Ishikawa (cell line): ENCODE results near the gene NEU4.

Source experiments
- CEBPB ChIP-seq: IDR thresholded peaks from 2 replicates; pipeline ENCODE4 v1.6.1; 2012
- CREB1 ChIP-seq: IDR thresholded peaks from 2 replicates; pipeline ENCODE4 v1.6.1; 2012; ENCODE audit warnings: low read depth
- EGR1 ChIP-seq: IDR thresholded peaks from 2 replicates; pipeline ENCODE4 v1.6.1; 2012
- EP300 ChIP-seq: IDR thresholded peaks from 2 replicates; pipeline ENCODE4 v1.6.1; 2012; ENCODE audit warnings: borderline replicate concordance
- FOXM1 ChIP-seq: IDR thresholded peaks from 2 replicates; pipeline ENCODE4 v1.6.1; 2012; ENCODE audit warnings: low read depth, borderline replicate concordance
- NFIC ChIP-seq: IDR thresholded peaks from 2 replicates; pipeline ENCODE4 v1.6.1; 2012
- RAD21 ChIP-seq: IDR thresholded peaks from 2 replicates; pipeline ENCODE4 v1.6.1; 2012; ENCODE audit warnings: low read depth
- TAF1 ChIP-seq: IDR thresholded peaks from 2 replicates; pipeline ENCODE4 v1.6.1; 2012; ENCODE audit warnings: low read depth, mild to moderate bottlenecking
- TCF12 ChIP-seq: IDR thresholded peaks from 2 replicates; pipeline ENCODE4 v1.6.1; 2012; ENCODE audit warnings: low read depth
- TEAD4 ChIP-seq: IDR thresholded peaks from 2 replicates; pipeline ENCODE4 v1.6.1; 2012
- YY1 ChIP-seq: IDR thresholded peaks from 2 replicates; pipeline ENCODE4 v1.6.1; 2012; ENCODE audit warnings: low read depth
- ZBTB7A ChIP-seq: IDR thresholded peaks from 2 replicates; pipeline ENCODE4 v1.6.1; 2012; ENCODE audit warnings: low read depth
- TF ChIP-seq, protein P1 (sequence below): IDR thresholded peaks from 2 replicates; pipeline ENCODE4 v1.6.1; 2012; ENCODE audit warnings: low read depth, mild to moderate bottlenecking
- TF ChIP-seq, protein P2 (sequence below): IDR thresholded peaks from 2 replicates; pipeline ENCODE4 v1.6.1; 2012
- TF ChIP-seq, protein P3 (sequence below): IDR thresholded peaks from 2 replicates; pipeline ENCODE4 v1.6.1; 2012

NEU4 gene

DNA sequence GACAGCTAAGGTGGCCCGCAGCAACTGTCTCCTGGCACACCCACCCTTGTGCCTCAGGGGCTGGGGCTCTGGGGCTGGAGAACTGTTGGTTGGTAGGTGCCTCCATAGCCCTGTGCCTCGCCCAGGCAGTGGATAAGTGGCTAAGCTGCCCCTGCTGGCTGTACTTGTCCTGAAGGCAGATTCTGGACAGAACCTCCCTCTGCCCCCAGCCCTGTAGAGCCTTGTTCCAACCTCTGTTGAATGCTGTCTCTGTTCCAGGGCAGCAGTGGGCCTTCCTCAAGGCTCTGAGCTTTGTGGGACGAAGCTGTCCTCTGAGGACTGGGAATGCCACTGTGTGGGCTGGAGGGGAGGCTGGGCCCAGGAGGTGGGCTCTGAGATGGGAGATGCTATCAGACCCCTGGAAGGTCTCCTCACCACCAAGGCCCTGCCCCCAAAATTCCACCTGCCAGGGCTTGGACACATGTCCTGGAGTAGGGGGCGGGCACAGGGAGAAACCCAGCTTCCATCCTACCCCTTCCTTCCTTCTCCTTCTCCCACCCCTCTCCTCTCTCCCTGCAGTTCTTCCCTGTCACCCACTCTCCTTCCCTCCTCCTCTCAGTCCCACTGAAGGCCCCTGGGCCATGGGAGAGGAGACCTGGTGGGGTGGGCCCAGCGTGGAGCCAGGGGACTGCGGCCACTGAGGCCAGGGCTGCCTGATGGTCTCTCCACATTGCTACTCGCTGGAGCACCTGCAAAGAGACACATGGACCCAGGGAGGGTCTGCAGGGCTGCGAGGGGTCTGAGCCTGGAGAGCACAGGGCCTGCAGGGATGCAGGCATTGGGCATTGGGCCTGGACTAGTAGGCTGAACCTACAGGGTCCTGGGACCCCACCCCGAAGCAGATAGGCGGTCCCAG lies 51.4 kb downstream of the NEU4 start:
- no peak for TF ChIP-seq CREB1
- TF ChIP-seq, protein P1, sequence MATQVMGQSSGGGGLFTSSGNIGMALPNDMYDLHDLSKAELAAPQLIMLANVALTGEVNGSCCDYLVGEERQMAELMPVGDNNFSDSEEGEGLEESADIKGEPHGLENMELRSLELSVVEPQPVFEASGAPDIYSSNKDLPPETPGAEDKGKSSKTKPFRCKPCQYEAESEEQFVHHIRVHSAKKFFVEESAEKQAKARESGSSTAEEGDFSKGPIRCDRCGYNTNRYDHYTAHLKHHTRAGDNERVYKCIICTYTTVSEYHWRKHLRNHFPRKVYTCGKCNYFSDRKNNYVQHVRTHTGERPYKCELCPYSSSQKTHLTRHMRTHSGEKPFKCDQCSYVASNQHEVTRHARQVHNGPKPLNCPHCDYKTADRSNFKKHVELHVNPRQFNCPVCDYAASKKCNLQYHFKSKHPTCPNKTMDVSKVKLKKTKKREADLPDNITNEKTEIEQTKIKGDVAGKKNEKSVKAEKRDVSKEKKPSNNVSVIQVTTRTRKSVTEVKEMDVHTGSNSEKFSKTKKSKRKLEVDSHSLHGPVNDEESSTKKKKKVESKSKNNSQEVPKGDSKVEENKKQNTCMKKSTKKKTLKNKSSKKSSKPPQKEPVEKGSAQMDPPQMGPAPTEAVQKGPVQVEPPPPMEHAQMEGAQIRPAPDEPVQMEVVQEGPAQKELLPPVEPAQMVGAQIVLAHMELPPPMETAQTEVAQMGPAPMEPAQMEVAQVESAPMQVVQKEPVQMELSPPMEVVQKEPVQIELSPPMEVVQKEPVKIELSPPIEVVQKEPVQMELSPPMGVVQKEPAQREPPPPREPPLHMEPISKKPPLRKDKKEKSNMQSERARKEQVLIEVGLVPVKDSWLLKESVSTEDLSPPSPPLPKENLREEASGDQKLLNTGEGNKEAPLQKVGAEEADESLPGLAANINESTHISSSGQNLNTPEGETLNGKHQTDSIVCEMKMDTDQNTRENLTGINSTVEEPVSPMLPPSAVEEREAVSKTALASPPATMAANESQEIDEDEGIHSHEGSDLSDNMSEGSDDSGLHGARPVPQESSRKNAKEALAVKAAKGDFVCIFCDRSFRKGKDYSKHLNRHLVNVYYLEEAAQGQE: no peak
- TF ChIP-seq TAF1: no peak
- no peak for TF ChIP-seq FOXM1
- TF ChIP-seq TEAD4: no peak
- TF ChIP-seq TCF12: no peak
- no peak for TF ChIP-seq RAD21
- TF ChIP-seq YY1: no peak
- TF ChIP-seq, protein P2, sequence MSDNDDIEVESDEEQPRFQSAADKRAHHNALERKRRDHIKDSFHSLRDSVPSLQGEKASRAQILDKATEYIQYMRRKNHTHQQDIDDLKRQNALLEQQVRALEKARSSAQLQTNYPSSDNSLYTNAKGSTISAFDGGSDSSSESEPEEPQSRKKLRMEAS: no peak
- TF ChIP-seq CEBPB: no peak

DNA sequence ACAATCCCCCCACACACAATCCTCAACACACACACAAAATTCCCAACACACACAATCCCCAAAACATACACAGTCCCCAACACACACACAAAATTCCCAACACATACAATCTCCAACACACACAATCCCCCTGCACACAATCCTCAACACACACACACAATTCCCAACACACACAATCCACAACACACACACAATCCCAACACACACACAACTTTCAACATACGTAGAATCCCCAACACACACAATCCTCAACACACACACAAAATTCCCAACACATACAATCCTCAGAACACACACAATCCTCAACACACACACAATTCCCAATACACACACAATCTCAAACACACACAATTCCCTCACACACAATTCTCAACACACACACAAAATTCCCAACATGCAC lies 52.3 kb downstream of the NEU4 start:
- TF ChIP-seq TCF12 (no peak), NFIC (no peak)

DNA sequence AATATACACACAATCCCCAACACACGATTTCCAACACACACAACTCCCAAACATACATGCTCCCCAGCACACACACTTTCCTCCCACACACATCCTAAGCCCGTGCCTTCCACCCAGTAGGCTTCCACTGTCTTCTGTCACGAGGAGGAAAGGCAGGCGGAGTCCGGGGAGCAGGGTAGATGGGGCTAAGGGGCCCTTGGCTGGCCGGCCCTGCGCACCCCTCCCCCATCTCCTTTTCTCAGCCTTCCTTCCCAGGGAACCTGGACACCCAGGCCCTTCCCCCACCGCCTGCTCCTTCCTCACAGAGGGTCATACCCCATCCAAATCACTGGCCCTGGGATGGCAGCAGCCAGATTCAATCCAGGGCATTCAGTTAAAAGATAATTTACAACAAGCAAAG lies 53.1 kb downstream of the NEU4 start:
- TF ChIP-seq EP300 (no peak), YY1 (no peak), RAD21 (no peak), EGR1 (no peak), CREB1 (no peak), ZBTB7A (no peak), CEBPB (no peak), TCF12 (no peak), NFIC (no peak), FOXM1 (no peak), TEAD4 (no peak), TAF1 (no peak)
- TF ChIP-seq, protein P2: no peak
- TF ChIP-seq, protein P1: no peak
- TF ChIP-seq, protein P3, sequence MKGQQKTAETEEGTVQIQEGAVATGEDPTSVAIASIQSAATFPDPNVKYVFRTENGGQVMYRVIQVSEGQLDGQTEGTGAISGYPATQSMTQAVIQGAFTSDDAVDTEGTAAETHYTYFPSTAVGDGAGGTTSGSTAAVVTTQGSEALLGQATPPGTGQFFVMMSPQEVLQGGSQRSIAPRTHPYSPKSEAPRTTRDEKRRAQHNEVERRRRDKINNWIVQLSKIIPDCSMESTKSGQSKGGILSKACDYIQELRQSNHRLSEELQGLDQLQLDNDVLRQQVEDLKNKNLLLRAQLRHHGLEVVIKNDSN: no peak

DNA sequence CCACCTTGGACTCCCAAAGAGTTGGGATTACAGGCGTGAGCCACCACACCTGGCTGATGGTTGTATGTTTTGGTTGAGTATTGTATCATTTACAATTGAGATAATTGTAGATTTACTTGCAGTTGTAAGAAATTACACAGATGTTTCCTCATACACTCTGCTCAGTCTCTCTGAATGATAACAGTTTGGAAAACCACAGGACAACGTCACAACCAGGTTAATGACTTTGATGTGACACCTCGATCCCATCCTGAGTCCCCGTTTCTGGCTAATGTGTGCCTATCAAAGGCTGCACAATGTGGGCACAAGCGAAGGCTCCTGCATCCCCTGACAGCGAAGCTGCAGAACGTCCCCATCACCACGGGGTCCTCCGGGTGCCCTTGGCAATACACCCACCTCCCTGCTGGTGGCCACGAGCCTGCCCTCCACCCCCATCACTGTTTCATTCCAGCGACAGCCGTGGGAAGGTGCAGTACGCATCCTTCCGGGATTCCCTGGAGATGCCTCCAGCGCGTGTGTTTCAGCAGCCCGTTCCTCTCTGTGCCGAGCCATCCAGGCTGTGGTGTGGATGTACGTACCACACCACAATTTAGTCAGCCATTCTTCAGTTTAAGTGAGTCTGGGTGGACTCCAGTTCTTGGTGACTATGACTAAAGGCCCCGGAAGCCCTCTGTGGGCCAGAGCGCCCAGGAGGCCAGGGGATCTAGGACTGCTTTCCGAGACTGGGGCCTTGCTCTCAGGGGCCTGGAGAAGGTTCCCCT lies 54.0 kb downstream of the NEU4 start:
- TF ChIP-seq TCF12 (no peak), YY1 (no peak), RAD21 (no peak), EP300 (no peak), EGR1 (no peak), NFIC (no peak), ZBTB7A (no peak), FOXM1 (no peak), CEBPB (no peak), CREB1 (no peak)
- TF ChIP-seq, protein P1: no peak
- TF ChIP-seq, protein P2: no peak
- TF ChIP-seq, protein P3: no peak
